Anterior cingulate cortex (tissue), 58 donors: ENCODE results near the gene KRTDAP.
"Not testable (repeated sequence)": the region's sequence is repeated elsewhere in the genome, so short reads cannot be mapped to it uniquely, and the experiment has no call there.

Source experiments
- DNase-seq, 58 donors: peaks; one replicate each; lab custom pipeline; 2025; lab: John Stamatoyannopoulos, UW

Gene KRTDAP

DNA sequence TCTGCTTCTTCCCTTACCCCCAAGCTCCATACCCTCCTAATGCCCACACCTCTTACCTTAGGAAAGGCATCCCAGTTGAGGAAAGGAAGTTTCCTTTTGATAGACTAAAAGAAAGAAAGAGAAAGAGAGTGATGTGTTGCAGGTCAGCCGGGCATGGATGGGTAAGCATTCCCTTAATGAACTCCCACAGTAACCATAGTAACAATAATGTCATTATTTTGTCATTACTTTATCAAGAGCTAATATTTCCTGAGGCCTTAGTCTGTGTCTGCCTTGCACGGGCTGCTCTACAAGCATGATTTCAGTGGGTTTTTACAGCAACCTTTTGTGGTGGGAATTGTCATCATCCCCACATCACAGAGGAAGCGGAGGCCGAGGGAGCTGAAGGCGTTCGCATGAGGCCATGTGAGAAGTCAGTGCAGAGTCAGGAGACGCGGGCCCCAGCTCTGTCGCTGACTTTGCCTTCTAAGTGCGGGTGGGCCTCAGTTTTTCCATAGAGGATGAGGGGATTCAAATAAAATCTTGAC is 2.5 kb downstream of the KRTDAP start:
- DNase-seq = no peak

DNA sequence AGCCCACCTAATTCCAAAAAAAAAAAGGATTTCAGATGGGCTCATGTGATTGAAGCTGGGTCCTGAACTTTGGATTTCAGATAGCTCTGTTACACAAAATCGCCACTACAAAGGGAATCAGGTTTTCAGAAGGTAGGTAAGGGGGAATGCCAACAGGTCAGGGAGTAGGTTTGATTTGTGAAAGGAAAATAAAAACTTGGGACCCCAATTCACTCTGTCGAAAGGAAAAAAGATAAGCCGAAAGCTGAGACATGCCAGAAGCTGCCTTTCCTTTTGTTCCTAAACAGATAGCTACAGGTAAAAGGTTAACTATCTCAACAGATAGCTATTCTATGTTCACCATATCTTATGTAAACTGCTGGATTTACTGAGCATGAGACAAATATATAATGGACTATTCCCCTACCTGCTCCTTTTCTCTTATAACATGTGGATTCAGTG is 4.0 kb downstream of the KRTDAP start:
- DNase-seq = no peak

DNA sequence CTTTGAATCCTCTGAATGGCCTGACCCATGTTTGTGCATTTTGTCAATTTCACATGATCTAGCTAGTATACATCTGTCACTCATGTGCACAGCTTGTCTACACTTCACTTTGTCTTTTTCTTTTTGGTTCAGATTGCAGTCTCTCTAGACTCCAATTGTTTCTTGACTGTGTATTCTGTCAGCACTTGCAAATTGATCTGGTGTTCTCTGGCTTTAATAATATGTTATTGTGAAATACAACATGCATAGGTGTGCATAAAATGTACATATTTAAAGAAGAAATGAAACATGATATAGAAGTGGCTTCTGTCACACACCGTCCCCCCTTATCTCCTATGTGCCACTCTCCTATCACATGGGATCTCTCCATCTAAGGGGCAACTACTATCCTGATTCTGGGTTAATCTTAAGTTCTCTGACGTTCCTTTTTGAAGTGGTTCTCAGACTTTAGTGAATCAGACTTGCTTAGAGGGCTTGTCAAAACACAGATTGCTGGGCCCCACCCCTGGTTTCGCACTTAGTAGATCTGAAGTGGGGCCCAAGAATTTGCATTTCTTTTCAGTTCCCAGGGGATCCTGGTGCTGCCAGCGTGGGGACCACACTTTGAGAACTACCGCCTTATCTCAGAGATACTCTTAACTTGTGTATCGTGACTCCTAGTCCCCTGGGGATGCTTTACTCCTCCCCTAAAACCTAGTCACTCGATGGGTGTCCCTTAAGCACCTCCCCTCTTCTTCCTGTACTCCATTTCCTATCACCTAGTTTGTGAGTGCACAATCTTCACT is 5.8 kb downstream of the KRTDAP start:
- no peak for DNase-seq

DNA sequence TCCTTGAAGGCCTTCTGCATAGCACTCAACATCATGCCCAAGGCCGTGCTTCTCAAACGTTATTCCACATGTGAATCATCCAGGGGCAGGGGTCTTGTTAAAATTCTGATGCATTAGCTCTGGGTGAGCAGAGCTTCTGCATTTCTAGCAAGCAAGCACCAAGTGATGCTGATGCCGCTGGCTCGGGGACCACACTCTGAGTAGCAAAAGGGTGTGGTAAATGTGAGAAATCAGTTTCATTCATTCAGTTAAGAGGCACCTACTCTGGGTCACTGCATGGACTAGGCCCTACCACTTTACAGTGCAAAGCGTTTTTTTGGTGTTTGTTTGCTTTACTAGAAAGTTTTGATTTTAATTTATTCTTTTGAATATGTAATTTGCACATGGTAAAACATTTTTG is 7.2 kb downstream of the KRTDAP start:
- no peak for DNase-seq

DNA sequence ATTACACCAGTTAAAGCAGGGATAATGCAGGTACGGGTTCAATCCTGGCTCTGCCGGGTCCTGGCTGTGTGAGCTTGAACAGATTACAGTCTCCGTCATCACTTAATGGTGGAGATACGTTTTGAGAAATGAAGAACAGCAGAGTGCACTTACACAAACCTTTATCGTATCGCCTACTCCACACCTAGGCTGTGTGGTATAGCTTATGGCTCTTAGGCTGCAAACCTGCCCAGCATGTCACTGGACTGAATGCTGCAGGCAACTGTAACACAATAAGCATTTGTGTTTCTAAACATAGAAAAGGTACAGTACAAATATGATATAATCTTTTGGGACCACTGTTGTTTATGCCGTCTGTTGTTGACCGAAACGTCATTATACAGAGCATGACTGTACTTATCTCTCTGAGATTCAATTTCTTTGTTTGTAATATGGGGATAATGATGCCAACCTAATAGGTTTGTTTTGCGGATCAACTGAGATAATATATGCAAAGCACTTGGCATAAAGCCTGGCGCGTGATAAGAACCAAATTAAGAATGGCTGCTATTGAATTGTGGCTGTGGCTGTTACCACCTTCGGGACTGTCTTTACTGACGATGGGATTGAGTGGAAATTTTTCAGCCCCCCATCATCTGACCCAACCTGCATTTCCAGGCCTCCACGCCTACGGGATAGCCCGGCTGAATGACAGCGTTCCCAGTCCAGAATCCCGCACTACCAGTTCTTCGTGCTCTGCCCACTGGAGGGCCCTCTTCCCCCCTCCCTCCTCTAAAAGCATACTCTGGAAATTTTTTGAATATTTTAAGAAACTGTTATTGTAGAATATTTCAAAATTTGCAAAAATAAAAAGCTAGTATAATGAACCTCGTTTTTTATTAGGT is 11.2 kb downstream of the KRTDAP start:
- peak in 1 of 58 donors; percentile 7 for DNase-seq

DNA sequence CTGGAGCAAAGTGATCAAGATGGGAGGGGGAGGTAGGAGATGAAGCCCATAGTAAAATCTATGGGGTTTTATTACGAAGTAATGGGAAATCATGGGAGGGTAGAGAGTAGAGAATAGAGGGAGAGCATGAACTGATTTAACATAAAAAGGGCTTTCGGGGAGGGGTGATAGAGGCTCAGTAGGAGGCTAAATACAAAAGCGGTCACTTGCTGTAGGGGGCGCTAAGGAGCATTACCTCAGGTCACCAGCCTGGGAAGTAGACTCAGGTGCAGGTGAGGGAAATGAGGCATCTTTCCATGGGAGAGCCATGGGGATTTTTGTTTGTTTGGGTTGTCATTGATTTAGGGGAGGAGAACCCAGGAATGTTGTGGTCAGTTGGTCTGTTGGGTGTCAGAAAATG is 14.1 kb downstream of the KRTDAP start:
- DNase-seq = no peak

DNA sequence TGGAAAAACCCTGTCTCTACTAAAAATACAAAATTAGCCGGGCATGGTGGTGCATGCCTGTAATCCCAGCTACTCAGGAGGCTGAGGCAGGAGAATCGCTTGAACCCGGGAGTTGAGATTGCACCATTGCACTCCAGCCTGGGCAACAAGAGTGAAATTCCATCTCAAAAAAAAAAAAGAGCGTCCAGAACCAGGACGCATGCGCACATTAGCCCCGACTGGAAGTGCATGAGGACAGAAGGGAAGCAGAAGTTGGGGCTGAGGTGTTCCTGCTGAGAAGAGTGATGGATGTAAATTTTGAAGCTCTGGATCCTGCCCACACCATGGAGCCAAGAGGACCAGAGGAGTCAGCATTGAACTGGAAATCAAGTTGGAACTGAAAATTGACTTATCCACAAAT is 15.7 kb downstream of the KRTDAP start:
- not testable (repeated sequence) for DNase-seq

DNA sequence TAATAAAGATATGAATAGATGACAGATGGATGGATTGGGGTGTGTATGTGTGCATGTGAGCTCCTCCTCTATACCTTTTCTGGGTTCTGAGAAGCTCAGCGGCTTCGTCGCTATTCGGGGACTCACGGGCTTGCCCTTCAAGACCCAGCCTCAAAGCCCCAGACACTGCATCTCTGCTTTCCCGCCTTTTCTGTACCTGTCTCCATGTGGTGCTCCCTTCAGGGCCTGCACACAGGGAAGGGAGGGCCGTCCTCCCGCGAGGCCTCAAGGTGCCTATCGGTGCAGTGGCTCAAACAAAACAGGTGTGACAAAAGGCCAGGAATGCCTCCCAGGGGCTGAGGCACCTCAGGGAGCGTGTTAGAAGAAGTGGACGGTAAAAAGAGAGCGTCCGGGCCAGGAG is 16.2 kb downstream of the KRTDAP start:
- no peak for DNase-seq

DNA sequence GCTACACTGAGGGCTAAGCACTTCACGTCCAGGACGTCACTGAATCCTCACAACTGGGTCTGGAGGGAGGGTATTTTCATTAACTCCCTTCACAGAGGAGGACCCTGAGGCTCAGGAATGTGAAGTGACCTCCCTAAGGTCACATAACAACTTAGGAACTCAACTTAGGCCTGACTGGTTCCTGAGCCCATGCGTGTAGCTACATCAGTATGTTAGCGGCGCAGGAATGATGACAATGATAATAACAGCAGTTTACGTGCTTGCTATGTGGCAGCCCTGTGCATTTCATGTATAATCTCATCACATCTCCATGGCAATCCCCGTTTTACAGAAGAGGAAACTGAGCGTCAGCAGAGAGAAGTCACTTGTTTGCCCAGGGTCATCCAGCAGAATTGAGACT is 18.3 kb downstream of the KRTDAP start:
- DNase-seq = no peak

DNA sequence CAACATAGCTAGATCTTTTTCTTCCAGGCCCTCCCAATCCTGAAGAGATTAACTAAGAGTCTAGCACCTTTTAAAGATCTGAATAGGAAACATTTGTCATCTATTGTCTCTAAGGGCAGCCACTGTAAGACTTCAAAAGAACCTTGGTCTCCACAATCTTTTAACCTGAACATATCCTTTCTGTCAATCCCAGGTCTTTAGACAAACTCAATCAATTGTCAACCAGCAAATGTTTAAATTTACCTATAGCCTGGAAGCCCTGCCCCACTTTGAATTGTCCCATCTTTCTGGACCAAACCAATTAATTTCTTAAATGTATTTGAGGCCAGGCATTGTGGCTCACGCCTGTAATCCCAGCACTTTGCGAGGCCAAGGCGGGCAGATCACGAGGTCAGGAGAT is 19.2 kb downstream of the KRTDAP start:
- not testable (repeated sequence) for DNase-seq

DNA sequence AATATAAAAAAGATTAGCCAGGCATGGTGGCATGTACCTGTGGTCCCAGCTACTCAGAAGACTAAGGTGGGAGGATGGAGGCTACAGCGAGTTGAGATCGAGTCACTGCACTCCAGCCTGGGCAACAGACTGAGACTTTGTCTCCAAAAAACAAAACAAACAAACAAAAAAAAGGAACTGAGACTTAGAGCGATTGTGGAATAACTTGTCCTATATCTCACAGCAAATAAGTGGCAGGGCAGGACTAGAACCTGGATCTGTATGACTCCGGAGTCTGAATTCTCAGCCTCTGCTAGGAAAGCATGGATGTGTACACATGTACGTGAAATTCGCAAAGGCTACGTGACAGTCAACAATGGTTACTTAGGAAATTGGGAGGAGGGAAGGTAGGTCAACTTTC is 20.1 kb downstream of the KRTDAP start:
- no peak for DNase-seq

DNA sequence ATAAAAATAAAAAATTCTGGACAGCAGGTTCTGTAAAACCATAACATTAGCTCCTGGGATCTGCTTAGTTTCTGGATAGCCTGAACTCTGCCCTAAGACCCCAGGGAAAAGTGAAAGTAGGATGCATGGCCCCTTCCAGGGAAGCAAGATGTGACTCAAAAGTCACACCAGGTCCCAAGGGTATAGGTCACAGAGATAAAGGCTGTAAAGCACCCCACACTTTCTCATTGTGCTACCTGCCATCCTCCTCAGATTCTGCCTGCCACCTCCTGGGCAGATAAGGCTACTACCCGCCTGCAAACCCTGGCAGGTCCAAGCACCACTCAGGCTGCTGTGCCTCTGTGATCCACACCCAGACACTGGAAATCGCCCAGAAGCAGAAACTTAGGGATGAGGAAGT is 21.6 kb downstream of the KRTDAP start:
- DNase-seq = peak in 21 of 58 donors; percentile 0 to 54 (median 14)

DNA sequence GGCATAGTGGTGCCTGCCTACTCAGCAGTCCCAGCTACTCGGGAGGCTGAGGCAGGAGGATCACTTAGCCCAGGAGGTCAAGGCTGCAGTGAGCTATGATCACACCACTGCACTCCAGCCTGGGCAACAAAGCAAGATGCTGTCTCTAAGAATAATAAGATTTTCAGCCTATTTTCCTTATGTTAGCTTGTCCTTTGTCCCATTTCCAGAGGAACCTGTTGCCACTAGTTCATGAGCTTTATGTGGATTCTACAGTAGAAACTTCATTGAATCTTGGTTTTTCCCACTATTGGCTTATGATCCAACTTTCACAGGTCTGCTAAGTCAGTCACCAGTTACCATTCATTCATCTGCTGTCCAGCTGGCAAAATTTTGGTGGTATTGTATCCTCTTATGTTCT is 24.0 kb downstream of the KRTDAP start:
- DNase-seq = no peak

DNA sequence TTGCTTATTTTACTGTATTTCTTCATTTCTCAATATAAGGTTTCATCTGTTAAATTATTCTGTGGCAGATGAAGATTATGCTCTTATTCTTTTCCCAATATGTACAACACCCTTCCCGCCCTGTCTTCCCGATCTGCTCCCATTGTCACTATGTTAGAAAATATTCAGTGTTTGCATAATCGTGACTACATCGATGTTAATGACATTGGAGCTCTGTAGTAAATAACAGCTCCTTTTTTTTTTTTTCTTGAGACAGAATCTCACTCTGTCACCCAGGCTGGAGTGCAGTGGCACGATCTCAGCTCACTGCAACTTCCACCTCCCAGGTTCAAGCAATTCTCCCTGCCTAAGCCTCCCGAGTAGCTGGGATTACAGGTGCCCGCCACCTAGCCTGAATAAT is 27.3 kb downstream of the KRTDAP start:
- DNase-seq = not testable (repeated sequence)

DNA sequence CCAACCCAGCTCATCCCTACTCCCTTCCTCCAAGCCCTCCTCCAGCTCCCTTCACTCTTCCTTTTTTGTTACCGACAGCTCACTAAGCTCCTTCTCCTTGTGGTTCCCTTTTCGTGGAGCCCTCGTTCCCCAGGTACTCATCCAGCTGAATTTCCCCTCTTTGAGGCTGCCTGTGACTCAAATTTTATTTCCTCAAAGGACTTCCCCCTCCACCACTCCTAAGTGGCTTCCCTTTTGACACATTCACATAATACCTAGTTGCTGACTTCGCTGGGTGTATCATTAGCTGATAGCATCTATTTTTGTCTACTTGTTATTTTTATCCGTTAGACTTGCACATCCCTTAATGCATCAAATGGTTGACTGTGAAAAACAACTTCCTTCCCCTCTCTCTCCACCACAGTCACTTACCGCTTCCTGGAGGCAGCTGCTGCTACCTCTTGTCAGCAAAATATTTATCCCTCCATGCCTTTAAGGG is 27.7 kb downstream of the KRTDAP start:
- peak in 4 of 58 donors; percentile 1 to 61 (median 16) for DNase-seq

DNA sequence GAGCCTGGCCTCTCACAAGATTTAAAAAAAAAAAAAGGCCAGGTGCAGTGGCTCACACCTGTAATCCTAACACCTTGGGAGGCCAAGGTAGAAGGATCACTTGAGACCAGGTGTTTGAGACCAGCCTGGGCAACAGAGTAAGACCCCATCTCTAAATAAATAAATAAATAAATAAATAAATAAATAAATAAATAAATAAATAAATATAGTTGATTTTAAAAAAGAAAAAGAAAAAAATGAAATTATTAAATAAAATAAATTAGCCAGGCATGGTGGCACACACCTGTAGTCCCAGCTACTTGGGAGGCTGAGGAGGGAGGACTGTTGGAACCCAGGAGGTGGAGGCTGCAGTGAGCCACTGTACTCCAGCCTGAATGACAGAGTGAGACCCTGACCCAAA is 28.5 kb downstream of the KRTDAP start:
- DNase-seq = not testable (repeated sequence)

DNA sequence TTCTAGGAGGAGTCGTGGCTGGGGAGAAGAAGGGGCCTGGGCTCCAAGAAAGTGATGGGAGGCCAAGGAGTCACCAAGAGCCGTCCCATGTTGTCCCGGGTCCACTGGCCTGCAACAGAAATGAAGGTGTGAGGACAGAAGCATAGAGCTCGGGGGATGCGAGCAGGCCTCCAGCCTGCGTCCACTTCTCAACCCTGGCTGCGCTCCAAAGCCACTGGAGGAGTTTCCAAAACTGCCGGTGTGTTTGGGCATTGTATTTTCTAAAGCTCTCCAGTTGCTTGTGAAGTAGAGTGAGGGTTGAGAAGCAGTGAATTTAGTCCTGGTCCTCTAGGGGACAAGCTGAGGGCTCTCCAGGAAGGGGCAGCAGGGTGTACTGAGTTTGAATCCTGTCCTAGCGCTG is 29.2 kb downstream of the KRTDAP start:
- no peak for DNase-seq

DNA sequence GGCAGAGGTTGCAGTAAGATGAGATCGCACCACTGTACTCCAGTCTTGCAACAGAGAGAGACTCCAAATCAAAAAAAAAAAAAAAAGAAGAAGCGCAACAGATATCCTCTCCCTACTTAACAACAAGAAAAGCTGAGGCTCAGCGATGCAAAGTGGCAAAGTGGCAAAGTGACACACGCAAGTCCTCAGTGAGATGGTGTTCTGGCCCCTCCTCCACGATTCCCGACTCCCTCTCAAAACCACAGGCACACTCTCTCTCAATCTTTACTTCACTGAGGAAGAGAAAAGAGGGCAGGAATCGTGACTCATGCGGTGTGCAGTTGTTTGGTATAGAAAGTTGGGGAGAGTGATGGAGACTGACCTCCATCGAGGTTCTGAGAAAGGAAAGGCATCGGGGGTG is 29.7 kb downstream of the KRTDAP start:
- no peak for DNase-seq

DNA sequence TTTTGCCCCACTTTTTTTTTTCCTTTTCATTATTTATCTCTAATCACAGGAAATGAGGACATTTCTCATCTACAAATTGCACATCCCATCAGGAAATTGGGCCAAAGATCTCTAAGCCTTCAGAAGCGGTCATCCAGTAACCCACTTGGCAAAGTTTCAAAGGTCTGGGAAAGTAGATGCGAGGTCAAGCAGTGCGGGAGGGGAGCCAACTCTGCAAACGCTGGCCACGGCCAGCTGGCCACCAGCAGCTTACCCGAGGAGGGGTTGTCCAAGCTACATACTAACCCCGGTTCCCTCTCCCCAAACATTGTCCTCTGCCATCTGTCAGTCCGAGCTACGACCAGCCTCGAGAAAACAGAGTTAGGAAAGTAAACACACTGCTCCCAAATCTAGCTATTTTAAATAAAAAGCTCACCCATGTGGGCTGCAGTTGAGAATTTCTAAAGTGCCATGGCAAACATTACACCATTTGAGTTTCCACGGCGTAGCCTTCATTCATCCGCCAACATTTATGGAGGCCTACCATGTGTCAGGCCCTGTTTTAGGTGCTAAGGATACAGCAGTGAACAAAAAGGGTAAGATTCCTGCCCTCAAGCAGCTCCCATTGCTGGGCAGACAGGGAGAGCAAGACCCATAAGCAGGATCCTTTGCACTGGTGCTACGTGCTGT is 30.7 kb downstream of the KRTDAP start:
- peak in 4 of 58 donors; percentile 5 to 32 (median 12) for DNase-seq

DNA sequence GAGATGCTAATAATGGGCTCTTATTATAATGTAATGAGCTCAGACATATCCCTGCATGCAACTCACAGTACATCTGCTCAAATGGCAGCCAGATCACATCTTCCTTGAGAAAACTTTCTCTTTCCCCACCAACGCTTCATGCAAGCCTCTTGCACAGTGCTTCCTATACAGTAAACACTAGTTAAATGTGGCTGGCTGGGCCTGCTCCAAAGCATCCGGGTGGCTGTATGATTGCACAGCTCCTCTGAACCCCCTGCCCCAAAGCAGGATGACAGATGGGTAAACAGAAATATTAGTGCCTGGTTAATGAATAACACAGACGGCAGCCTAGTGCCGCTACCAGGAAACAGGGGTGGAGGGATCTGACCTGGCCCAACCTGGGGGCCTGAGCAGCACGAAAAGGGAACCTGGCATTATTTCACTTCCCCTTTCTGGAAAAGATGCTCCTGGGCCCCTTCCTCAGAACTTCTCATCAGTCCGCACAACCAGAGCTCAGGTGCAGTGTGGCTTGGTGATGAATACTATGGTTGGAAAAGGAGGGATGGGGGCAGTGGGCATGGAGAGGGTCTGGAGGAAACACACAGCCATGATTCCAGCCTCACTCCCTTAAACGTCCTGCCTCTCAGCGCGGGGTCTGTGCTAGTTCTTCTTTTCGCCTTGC is 31.4 kb downstream of the KRTDAP start:
- no peak for DNase-seq
